ENCODE measurements around the gene UBIAD1. TPM values are rescaled to one million over a fixed set of nuclear protein-coding genes. Genes with fewer than 3 reads are reported as not detected.

Gene UBIAD1
- total and polyA plus RNA-seq, 9 of the 15 experiments (the other 6 are each of a cell fraction or from before 2014, with no cell fraction given), result 6.2 to 34.3 (median 22.3) TPM

DNA sequence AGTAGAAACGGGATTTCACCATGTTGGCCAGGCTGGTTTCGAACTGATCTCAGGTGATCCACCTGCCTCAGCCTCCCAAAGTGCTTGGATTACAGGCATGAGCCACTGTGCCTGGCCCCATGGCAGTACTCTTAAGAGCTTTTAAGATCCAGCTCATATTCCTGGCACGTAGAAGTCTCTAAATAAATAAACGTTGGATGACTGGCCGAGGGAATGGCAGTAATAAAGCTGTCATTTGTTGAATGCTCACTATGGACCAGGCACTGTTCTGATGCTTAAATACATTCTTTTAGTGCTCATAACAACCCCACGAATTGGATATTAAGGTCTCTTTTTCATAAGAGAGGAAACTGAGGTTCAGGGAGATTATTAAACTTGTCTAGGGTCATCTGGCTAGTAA lies 20.9 kb downstream of the UBIAD1 start:
- Histone ChIP-seq H3K27me3 (ENCODE audit: control insufficient read depth in 2 of 2, insufficient read depth in 2 of 2, low read length in 2 of 2) (no peaks in the 10 kb centered on the region), H3K9me3 (replicated peaks; ENCODE audit: control insufficient read depth, insufficient read depth, low read depth, low read length) (no peaks in the 10 kb centered on the region), H3K79me2 (ENCODE audit: control insufficient read depth, insufficient read depth, low read length) (no peaks in the 10 kb centered on the region), H3K36me3 (ENCODE audit: control insufficient read depth, insufficient read depth, low read length) (peaks cover 25% of the 10 kb centered on the region; the same call in 2 of the 3 replicates), H2AFZ (ENCODE audit: low read depth, low read length) (no peak overlapping the region), H3K27ac (ENCODE audit: extremely low read depth, low read depth, low read length) (no peak overlapping the region), H4K20me1 (replicated peaks; ENCODE audit: control insufficient read depth, insufficient read depth, low read length) (0 out of 2 replicates have a peak, but pooled peaks cover 4% of the 10 kb centered on the region), H3K4me3 (no peak overlapping the region), H3K9ac (ENCODE audit: insufficient read depth in 1 of 2, low read depth in 2 of 2, low read length in 2 of 2) (no peak overlapping the region), H3K9me1 (ENCODE audit: control insufficient read depth, insufficient read depth, low read length) (no peaks in the 10 kb centered on the region), H3K4me1 (replicated peaks in 1 of 2; ENCODE audit: control insufficient read depth in 2 of 2, insufficient read depth in 2 of 2, low read length in 2 of 2) (no peaks in the 10 kb centered on the region), H3K4me2 (ENCODE audit: insufficient read depth, low read length) (no peak overlapping the region)
- no TSS peak for BruUV-seq (replicated peaks)
- ATAC-seq (no peak), DNase-seq (ENCODE audit: extremely low read depth in 1 of 4, low spot score in 3 of 4) (no peak), FAIRE-seq (no peak)
- in situ Hi-C loops (cut with MboI), result no loop called here
- WGBS (ENCODE audit: insufficient coverage, low coverage, missing lambda C conversion rate), result 72% methylated on average over 6 of the region's 6 CpGs
- TF ChIP-seq, protein P1, sequence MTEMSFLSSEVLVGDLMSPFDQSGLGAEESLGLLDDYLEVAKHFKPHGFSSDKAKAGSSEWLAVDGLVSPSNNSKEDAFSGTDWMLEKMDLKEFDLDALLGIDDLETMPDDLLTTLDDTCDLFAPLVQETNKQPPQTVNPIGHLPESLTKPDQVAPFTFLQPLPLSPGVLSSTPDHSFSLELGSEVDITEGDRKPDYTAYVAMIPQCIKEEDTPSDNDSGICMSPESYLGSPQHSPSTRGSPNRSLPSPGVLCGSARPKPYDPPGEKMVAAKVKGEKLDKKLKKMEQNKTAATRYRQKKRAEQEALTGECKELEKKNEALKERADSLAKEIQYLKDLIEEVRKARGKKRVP (CRISPR knock-in tag; IDR thresholded peaks at IDR 0.05), result no peak
- TF ChIP-seq DMBX1 (CRISPR knock-in tag; IDR thresholded peaks at IDR 0.05; ENCODE audit: borderline replicate concordance), result no peak
- TF ChIP-seq, protein P2, sequence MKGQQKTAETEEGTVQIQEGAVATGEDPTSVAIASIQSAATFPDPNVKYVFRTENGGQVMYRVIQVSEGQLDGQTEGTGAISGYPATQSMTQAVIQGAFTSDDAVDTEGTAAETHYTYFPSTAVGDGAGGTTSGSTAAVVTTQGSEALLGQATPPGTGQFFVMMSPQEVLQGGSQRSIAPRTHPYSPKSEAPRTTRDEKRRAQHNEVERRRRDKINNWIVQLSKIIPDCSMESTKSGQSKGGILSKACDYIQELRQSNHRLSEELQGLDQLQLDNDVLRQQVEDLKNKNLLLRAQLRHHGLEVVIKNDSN (CRISPR knock-in tag; IDR thresholded peaks at IDR 0.05), result no peak
- TF ChIP-seq, protein P3, sequence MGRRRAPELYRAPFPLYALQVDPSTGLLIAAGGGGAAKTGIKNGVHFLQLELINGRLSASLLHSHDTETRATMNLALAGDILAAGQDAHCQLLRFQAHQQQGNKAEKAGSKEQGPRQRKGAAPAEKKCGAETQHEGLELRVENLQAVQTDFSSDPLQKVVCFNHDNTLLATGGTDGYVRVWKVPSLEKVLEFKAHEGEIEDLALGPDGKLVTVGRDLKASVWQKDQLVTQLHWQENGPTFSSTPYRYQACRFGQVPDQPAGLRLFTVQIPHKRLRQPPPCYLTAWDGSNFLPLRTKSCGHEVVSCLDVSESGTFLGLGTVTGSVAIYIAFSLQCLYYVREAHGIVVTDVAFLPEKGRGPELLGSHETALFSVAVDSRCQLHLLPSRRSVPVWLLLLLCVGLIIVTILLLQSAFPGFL (CRISPR knock-in tag; IDR thresholded peaks at IDR 0.05), result no peak
- TF ChIP-seq PHF8 (IDR thresholded peaks at IDR 0.05; ENCODE audit: borderline replicate concordance, low read length), result no peak
- TF ChIP-seq POLR2A (conservative IDR thresholded peaks at IDR 0.05), result no peak
- TF ChIP-seq TARDBP (IDR thresholded peaks at IDR 0.05), result no peak
- no peak for TF ChIP-seq SMARCC2 (IDR thresholded peaks at IDR 0.05; ENCODE audit: low read depth)
- no peak for TF ChIP-seq HSF4 (CRISPR knock-in tag; IDR thresholded peaks at IDR 0.05; ENCODE audit: borderline replicate concordance)
- TF ChIP-seq, protein P4, sequence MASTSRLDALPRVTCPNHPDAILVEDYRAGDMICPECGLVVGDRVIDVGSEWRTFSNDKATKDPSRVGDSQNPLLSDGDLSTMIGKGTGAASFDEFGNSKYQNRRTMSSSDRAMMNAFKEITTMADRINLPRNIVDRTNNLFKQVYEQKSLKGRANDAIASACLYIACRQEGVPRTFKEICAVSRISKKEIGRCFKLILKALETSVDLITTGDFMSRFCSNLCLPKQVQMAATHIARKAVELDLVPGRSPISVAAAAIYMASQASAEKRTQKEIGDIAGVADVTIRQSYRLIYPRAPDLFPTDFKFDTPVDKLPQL (IDR thresholded peaks at IDR 0.05; ENCODE audit: extremely low read depth, insufficient read length), result no peak
- TF ChIP-seq SREBF2 (CRISPR knock-in tag; IDR thresholded peaks at IDR 0.05), result no peak
- TF ChIP-seq, protein P5, sequence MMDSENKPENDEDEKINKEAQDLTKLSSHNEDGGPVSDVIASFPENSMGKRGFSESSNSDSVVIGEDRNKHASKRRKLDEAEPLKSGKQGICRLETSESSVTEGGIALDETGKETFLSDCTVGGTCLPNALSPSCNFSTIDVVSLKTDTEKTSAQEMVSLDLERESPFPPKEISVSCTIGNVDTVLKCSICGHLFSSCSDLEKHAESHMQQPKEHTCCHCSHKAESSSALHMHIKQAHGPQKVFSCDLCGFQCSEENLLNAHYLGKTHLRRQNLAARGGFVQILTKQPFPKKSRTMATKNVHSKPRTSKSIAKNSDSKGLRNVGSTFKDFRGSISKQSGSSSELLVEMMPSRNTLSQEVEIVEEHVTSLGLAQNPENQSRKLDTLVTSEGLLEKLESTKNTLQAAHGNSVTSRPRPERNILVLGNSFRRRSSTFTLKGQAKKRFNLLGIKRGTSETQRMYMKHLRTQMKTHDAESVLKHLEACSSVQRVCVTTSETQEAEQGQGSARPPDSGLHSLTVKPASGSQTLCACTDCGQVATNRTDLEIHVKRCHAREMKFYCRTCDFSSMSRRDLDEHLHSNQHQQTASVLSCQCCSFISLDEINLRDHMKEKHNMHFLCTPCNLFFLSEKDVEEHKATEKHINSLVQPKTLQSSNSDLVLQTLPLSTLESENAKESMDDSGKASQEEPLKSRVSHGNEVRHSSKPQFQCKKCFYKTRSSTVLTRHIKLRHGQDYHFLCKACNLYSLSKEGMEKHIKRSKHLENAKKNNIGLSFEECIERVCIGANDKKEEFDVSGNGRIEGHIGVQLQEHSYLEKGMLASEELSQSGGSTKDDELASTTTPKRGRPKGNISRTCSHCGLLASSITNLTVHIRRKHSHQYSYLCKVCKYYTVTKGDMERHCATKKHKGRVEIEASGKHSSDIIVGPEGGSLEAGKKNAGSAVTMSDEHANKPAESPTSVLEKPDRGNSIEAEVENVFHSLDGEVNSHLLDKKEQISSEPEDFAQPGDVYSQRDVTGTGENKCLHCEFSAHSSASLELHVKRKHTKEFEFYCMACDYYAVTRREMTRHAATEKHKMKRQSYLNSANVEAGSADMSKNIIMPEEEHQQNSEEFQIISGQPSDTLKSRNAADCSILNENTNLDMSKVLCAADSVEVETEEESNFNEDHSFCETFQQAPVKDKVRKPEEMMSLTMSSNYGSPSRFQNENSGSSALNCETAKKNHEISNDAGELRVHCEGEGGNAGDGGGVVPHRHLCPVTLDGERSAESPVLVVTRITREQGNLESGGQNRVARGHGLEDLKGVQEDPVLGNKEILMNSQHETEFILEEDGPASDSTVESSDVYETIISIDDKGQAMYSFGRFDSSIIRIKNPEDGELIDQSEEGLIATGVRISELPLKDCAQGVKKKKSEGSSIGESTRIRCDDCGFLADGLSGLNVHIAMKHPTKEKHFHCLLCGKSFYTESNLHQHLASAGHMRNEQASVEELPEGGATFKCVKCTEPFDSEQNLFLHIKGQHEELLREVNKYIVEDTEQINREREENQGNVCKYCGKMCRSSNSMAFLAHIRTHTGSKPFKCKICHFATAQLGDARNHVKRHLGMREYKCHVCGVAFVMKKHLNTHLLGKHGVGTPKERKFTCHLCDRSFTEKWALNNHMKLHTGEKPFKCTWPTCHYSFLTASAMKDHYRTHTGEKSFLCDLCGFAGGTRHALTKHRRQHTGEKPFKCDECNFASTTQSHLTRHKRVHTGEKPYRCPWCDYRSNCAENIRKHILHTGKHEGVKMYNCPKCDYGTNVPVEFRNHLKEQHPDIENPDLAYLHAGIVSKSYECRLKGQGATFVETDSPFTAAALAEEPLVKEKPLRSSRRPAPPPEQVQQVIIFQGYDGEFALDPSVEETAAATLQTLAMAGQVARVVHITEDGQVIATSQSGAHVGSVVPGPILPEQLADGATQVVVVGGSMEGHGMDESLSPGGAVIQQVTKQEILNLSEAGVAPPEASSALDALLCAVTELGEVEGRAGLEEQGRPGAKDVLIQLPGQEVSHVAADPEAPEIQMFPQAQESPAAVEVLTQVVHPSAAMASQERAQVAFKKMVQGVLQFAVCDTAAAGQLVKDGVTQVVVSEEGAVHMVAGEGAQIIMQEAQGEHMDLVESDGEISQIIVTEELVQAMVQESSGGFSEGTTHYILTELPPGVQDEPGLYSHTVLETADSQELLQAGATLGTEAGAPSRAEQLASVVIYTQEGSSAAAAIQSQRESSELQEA (IDR thresholded peaks at IDR 0.05; ENCODE audit: low read depth), result no peak
- intact Hi-C loops (cut with micrococcal nuclease), result no loop called here
- CTCF ChIA-PET (ENCODE audit: low intra/inter-chr PET ratio), result no interaction called here
- POLR2A ChIA-PET, result interaction anchor here (0.5 to 1.6 kb wide), 2 partner anchors 9 to 23 kb away, joined by 3 to 6 read pairs; no protein-coding TSS in a partner anchor
